Activated naive CD4-positive, alpha-beta T cell treated with anti-CD3 and anti-CD28 coated beads, Interleukin-2, amount 10 ng/mL, durations not matched to agents 7 days and 5 days (primary cell): ENCODE data around the gene OR56A3.

ENCODE experiments used
- CTCF ChIA-PET: fragments of 350-600 bp; sonication (Branson Sonifier 250); formaldehyde crosslinking; loops from one replicate; lab custom pipeline; 2021; ENCODE audit warnings: antibody characterized with exemption; lab: Charles Lee
- DNase-seq: peaks from one replicate; pipeline ENCODE4 v3.0.0-alpha.2; 2020
- H3K27ac Mint-ChIP-seq: one replicate; pipeline ENCODE4 v1.8.0; 2021; ENCODE audit warnings: mild to moderate bottlenecking, moderate library complexity, mixed read lengths
- H3K27me3 Mint-ChIP-seq: one replicate; pipeline ENCODE4 v1.8.0; 2021; ENCODE audit warnings: mild to moderate bottlenecking, mixed read lengths
- H3K36me3 Mint-ChIP-seq: one replicate; pipeline ENCODE4 v1.8.0; 2021; ENCODE audit warnings: mixed read lengths
- H3K4me1 Mint-ChIP-seq: one replicate; pipeline ENCODE4 v1.8.0; 2021; ENCODE audit warnings: mixed read lengths
- H3K4me3 Mint-ChIP-seq: one replicate; pipeline ENCODE4 v1.8.0; 2021; ENCODE audit warnings: mild to moderate bottlenecking, moderate library complexity, mixed read lengths
- H3K9me3 Mint-ChIP-seq: one replicate; pipeline ENCODE4 v1.8.0; 2021; ENCODE audit warnings: mixed read lengths

Gene OR56A3, protein sequence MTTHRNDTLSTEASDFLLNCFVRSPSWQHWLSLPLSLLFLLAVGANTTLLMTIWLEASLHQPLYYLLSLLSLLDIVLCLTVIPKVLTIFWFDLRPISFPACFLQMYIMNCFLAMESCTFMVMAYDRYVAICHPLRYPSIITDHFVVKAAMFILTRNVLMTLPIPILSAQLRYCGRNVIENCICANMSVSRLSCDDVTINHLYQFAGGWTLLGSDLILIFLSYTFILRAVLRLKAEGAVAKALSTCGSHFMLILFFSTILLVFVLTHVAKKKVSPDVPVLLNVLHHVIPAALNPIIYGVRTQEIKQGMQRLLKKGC

DNA sequence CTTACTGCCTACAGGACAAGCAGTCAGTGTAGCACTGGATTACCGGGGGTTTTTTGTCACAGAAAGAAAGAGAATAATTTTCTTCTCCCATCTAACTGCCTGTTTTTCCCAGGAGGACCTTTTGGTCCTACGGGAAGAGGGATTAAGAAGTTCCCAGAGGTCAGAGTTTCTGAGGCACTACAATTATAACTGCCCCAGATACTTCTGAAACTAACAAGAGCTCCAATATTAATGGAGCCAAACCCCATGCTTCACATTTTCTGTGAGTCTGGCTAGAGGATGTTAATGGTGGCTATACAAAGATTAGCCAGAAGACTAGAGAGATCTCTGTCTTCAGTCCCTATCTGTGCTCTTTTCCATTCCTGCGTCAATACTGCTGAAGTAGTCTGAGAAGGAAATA lies at the start of gene OR56A3:
TSS of gene OR56A3 (plus strand) at position 301 of the 400 bp plus-strand sequence. CDS start 5,096 bp downstream, outside the sequence.
- Mint-ChIP-seq H3K4me3 (no peak within 1 kb of the TSS), H3K4me1 (no peaks in the 10 kb centered on the region), H3K9me3 (peaks cover 2% of the 10 kb centered on the region), H3K27me3 (peaks cover 6% of the 10 kb centered on the region), H3K36me3 (no peaks in the 10 kb centered on the region), H3K27ac (no peak within 1 kb of the TSS)
- CTCF ChIA-PET = no interaction called here
- DNase-seq = no peak

DNA sequence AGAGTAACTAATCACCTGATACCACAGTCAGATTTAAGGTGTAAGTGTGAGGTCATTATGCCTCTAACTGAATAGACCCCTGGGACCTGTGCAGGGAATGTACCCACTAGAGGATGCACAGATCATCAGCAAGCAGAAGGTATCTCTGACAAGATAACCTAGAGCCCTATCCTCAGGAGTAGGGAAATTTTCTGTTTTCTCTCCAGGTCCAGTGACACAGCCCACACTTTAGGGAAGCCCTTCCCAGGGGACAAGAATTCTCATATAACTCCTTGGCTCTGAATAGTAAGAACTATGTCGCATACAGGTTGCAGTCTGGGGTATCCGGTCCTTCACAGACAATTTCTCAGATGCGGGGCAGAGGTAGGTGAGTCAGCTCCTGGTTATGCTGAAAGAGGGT lies 49.1 kb upstream of the OR56A3 start, which contains the start of gene OR52E5:
TSS of gene OR52E5 (plus strand) at position 301 of the 400 bp plus-strand sequence. CDS start 7,569 bp downstream, outside the sequence.
- H3K4me1 Mint-ChIP-seq = no peaks in the 10 kb centered on the region
- H3K27me3 Mint-ChIP-seq = no peaks in the 10 kb centered on the region
- H3K4me3 Mint-ChIP-seq = no peak within 1 kb of the TSS
- no peaks in the 10 kb centered on the region for H3K36me3 Mint-ChIP-seq
- H3K27ac Mint-ChIP-seq = no peak within 1 kb of the TSS
- no peak for DNase-seq
- CTCF ChIA-PET = no interaction called here
- no peaks in the 10 kb centered on the region for H3K9me3 Mint-ChIP-seq

DNA sequence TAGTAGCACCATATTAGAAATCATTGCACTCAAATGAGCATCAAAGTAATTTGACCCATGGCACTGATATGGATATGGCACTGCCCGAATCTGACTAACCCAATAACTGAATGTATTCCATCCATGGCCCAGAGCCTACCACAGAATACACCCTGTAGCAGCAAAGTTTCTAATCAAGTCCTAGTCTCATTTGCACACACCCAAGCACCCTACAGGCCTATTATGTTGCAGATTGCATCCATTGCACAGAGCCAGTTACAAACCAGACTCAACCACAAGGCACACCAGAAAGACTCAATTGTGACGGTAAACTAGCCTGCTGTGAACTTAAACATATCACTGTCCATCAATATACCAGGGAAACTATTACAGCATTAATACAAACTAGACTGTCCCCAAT lies 42.5 kb upstream of the OR56A3 start:
- no peaks in the 10 kb centered on the region for H3K9me3 Mint-ChIP-seq
- no peak overlapping the region for H3K27ac Mint-ChIP-seq
- no peaks in the 10 kb centered on the region for H3K36me3 Mint-ChIP-seq
- no peak overlapping the region for H3K4me3 Mint-ChIP-seq
- H3K27me3 Mint-ChIP-seq = no peaks in the 10 kb centered on the region
- CTCF ChIA-PET = no interaction called here
- no peak for DNase-seq
- no peaks in the 10 kb centered on the region for H3K4me1 Mint-ChIP-seq

DNA sequence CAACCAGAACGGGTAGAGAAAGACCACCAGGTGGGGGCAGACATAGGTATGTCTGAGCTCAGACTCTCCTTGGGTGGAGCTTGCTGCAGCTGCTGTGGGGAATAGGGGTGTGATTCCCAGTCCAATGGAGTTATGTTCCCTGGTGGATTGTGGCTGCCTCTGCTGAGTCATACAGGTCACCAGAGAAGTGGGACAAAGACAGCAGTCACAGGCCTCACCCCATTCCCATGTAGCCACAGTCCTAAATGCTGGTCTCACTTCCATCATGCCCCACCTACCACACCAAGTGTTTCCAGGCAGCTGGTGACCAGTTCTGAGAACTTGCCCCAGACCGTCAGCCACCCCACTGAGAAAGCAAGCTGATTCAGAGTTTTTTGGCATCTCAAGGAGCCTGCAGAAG lies 31.5 kb upstream of the OR56A3 start:
- CTCF ChIA-PET = no interaction called here
- Mint-ChIP-seq H3K4me3 (no peak overlapping the region), H3K27me3 (no peaks in the 10 kb centered on the region), H3K9me3 (no peaks in the 10 kb centered on the region), H3K36me3 (no peaks in the 10 kb centered on the region), H3K4me1 (no peaks in the 10 kb centered on the region), H3K27ac (no peak overlapping the region)
- DNase-seq = no peak

DNA sequence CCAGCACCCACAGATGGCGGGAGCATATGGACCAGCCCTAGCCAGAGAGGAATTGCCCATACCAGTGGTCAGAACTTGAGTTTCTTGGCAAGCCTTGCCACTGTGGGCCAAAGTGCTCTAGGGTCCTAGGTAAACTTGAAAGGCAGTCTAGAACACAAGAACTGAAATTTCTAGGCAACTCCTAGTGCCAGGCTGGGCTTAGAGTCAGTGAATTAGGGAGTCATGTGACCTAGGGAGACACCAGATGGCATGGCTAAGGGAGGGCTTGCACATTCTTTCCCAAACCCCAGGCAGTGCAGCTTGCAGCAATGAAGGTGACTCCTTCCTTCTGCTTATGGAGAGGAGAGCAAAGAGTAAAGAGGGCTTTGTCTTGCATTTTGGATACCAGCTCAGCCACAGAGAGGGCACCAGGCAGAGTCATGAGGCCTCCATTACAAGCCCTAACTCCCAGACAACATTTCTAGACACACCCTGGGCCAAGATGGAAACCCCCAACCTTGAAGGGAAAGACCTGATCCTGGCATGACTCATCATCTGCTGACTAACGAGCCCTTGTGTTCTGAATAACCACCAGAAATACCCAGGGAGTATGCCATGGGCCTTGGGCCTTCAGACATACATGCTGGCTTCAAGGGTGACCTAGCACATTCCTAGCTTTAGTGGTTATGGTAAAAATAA lies 19.2 kb upstream of the OR56A3 start:
- no peaks in the 10 kb centered on the region for H3K4me1 Mint-ChIP-seq
- H3K4me3 Mint-ChIP-seq = no peak overlapping the region
- CTCF ChIA-PET = no interaction called here
- DNase-seq = no peak
- no peaks in the 10 kb centered on the region for H3K27me3 Mint-ChIP-seq
- H3K9me3 Mint-ChIP-seq = peaks cover 2% of the 10 kb centered on the region
- no peaks in the 10 kb centered on the region for H3K36me3 Mint-ChIP-seq
- no peak overlapping the region for H3K27ac Mint-ChIP-seq

DNA sequence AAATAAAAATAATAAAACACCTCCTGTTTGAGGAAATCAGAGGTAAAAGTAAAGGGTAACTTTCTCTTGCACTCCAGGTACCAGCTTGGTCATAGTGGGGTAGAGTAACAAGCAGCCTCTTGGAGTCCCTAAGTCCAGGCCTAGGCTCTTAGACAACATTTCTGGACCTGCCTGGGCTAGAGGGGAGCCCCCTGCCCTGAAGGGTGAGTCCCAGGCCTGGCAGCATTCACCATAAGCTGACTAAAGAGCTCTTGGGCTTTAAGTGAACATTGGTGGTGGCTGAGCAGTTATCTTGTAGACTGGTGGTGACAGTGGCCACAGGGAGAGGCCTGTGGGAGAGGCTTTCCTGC lies 18.6 kb upstream of the OR56A3 start:
- Mint-ChIP-seq H3K27me3 (no peaks in the 10 kb centered on the region), H3K4me3 (no peak overlapping the region), H3K27ac (no peak overlapping the region), H3K36me3 (no peaks in the 10 kb centered on the region), H3K9me3 (peaks cover 3% of the 10 kb centered on the region), H3K4me1 (no peaks in the 10 kb centered on the region)
- DNase-seq = no peak
- CTCF ChIA-PET = no interaction called here

DNA sequence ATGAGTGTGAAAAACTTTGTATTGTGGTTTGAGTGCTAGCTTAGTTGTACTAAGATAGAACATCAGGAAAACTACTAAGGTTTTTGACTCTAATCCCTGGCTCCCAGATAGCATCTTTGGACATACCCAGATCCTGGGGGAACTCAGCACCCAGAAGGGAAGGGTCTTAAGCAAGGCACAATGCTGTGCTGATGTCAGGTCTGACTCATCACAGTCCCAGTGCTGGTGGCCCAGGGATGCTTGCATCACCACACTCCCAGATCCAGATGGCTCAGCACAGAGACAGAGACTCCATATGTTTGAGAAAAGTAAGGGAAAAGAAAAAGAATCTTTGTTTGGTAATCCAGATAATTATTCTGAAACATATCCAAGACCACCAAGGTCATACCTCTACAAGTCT lies 18.3 kb upstream of the OR56A3 start:
- CTCF ChIA-PET = no interaction called here
- no peak for DNase-seq
- no peaks in the 10 kb centered on the region for H3K4me1 Mint-ChIP-seq
- H3K9me3 Mint-ChIP-seq = peaks cover 5% of the 10 kb centered on the region
- no peaks in the 10 kb centered on the region for H3K27me3 Mint-ChIP-seq
- H3K36me3 Mint-ChIP-seq = no peaks in the 10 kb centered on the region
- H3K27ac Mint-ChIP-seq = no peak overlapping the region
- H3K4me3 Mint-ChIP-seq = no peak overlapping the region

DNA sequence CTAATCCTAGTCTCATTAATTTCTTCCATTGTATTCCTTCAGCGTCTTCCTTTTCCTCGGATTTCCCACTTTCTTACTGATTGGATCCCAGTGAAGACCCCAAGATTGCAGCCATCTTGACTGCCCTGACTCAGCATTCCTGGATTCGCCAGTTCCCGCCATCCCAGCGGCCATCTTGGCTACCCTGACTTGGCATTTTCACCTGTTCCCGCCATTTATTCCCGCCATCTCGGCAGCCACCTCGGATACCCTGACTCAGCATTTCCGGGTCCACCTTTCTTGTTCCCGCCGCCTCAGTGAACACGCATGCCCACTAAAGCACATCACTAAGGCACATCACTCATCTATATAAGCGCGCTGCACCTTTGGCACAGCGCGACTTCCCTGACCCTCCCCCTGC lies 13.8 kb upstream of the OR56A3 start:
- CTCF ChIA-PET = no interaction called here
- no peaks in the 10 kb centered on the region for H3K4me1 Mint-ChIP-seq
- peaks cover 22% of the 10 kb centered on the region for H3K9me3 Mint-ChIP-seq
- no peaks in the 10 kb centered on the region for H3K36me3 Mint-ChIP-seq
- no peaks in the 10 kb centered on the region for H3K27me3 Mint-ChIP-seq
- no peak overlapping the region for H3K4me3 Mint-ChIP-seq
- no peak for DNase-seq
- H3K27ac Mint-ChIP-seq = no peak overlapping the region

DNA sequence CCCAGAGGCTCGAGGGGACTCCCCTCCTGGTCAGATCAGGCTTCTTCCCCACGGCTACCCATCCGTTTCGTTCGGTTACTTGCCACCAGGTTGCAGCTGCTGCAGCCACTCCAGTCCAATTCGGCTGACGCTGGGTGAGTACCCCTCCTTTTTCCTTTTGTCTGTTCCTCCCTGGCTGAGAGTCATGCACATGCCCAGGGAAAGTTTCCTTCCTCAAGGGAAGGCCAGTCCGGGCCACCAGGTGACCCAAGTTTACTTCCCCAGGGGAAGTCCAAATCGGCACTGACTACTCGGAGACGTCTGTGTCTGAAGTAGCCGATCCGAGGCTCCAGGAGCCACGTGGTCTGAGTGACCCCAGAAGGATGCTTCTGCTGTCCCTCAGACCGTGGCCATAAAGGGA lies 13.2 kb upstream of the OR56A3 start:
- H3K36me3 Mint-ChIP-seq = no peaks in the 10 kb centered on the region
- no peak overlapping the region for H3K27ac Mint-ChIP-seq
- no peaks in the 10 kb centered on the region for H3K4me1 Mint-ChIP-seq
- H3K4me3 Mint-ChIP-seq = no peak overlapping the region
- no peak for DNase-seq
- H3K9me3 Mint-ChIP-seq = peaks cover 25% of the 10 kb centered on the region
- no peaks in the 10 kb centered on the region for H3K27me3 Mint-ChIP-seq
- CTCF ChIA-PET = no interaction called here

DNA sequence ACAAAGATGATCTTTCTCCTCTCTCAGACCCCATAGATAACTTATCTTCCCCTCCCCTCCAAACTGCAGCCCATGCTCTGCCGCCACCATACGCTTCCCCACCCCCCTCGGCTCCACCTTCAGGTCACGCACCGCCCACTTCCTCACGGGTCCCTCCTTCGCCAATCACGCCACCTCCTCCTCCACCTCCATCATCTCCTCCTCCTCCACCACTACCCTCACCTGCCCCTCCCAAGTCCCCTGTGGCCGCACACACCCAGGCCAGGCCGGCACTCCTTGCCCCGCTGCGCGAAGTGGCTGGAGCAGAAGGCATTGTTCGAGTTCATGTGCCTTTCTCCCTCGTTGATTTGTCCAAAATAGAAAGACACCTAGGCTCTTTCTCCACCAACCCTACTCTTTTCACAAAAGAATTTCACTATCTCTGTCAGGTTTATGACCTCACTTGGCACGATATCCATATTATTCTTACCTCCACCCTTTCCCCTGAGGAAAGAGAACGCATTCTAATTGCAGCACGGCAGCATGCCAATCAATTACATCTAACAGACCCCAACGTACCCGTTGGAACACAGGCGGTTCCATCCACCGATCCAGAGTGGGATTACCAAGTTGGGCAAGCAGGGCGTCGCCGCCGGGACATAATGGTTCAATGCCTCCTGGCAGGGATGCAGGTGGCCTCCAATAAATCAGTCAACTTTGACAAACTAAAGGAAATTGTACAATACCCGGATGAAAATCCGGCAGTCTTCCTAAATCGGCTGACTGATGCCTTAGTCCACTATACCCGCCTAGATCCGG lies 12.3 kb upstream of the OR56A3 start:
- DNase-seq = no peak
- peaks cover 25% of the 10 kb centered on the region for H3K9me3 Mint-ChIP-seq
- H3K4me1 Mint-ChIP-seq = no peaks in the 10 kb centered on the region
- H3K4me3 Mint-ChIP-seq = no peak overlapping the region
- H3K36me3 Mint-ChIP-seq = no peaks in the 10 kb centered on the region
- CTCF ChIA-PET = no interaction called here
- H3K27ac Mint-ChIP-seq = no peak overlapping the region
- H3K27me3 Mint-ChIP-seq = no peaks in the 10 kb centered on the region

DNA sequence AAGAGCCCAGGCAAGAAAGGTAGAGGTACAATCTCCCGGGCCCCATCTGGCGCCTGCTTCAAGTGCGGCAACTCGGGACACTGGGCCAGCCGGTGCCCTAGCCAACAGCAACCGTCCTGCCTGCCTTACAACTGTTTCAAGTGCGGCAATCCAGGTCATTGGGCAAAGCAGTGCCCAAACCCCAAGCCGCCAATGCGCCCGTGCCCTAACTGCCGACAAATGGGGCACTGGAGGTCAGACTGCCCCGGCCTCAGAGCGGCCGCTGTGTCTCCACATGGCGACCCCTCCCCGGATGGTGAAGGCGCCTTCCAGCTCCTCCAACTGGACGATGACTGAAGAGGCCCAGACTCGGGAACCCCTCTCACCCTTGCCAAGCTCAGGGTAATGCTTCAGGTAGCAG lies 11.4 kb upstream of the OR56A3 start:
- CTCF ChIA-PET = no interaction called here
- H3K4me3 Mint-ChIP-seq = no peak overlapping the region
- no peak for DNase-seq
- H3K36me3 Mint-ChIP-seq = no peaks in the 10 kb centered on the region
- no peak overlapping the region for H3K27ac Mint-ChIP-seq
- no peaks in the 10 kb centered on the region for H3K4me1 Mint-ChIP-seq
- H3K27me3 Mint-ChIP-seq = no peaks in the 10 kb centered on the region
- H3K9me3 Mint-ChIP-seq = peaks cover 25% of the 10 kb centered on the region

DNA sequence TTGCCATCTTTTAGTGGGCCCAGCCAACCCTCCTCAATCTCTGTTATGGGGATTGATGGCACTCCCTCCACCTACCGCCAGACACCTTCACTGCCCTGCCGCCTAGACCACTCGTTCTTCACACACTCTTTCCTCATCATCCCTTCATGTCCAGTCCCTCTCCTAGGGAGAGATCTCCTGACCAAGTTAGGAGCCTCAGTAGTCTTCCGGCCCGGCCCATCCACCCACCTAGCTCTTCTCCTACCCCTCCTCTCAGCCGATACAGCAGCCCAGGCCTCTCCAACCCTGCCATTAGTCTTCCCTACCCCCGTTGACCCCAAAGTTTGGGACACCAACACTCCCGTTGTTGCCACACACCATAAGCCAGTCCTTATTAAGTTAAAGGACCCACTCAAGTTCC lies 11.0 kb upstream of the OR56A3 start:
- Mint-ChIP-seq H3K4me3 (no peak overlapping the region), H3K36me3 (no peaks in the 10 kb centered on the region), H3K27me3 (no peaks in the 10 kb centered on the region), H3K4me1 (no peaks in the 10 kb centered on the region), H3K9me3 (peaks cover 25% of the 10 kb centered on the region), H3K27ac (no peak overlapping the region)
- no peak for DNase-seq
- CTCF ChIA-PET = no interaction called here

DNA sequence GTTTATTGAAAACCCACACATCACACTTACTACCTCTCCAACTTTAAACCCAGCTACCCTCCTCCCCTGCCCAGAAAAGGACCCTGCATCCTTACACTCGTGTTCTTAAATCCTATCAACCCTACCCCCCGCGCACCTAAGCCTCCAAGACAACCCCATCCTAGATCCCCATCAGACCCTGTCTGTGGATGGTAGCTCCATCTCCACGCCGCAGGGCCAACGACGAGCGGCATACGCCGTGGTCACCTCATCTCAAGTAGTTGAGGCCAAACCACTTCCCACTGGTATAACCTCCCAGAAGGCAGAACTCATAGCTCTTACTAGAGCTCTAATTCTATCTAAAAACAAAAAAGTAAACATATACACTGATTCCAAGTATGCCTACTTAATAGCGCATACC lies 9.4 kb upstream of the OR56A3 start:
- no peak for DNase-seq
- Mint-ChIP-seq H3K4me1 (no peaks in the 10 kb centered on the region), H3K36me3 (no peaks in the 10 kb centered on the region), H3K27me3 (no peaks in the 10 kb centered on the region), H3K4me3 (no peak overlapping the region), H3K9me3 (peaks cover 25% of the 10 kb centered on the region), H3K27ac (no peak overlapping the region)
- CTCF ChIA-PET = no interaction called here

DNA sequence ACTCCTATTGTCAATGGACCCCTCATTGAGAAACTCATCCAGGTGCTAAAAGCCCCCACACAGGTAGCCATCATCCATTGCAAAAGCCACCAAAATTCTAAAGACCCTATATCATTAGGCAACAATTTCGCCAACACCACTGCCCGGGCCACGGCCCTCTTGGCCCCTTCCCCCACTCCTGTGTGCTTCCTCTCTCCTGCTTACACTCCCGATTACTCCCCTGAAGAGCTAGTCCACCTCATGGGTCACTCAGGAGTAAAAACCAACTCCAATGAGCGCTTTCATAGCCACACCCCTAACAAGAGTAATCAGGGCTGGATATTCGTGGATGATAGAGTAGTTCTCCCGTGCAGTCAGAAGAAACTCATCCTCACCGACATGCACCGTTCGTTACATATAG lies 8.9 kb upstream of the OR56A3 start:
- H3K4me1 Mint-ChIP-seq = no peaks in the 10 kb centered on the region
- H3K27ac Mint-ChIP-seq = no peak overlapping the region
- no peak overlapping the region for H3K4me3 Mint-ChIP-seq
- no peaks in the 10 kb centered on the region for H3K27me3 Mint-ChIP-seq
- CTCF ChIA-PET = no interaction called here
- no peak for DNase-seq
- H3K36me3 Mint-ChIP-seq = no peaks in the 10 kb centered on the region
- H3K9me3 Mint-ChIP-seq = peaks cover 27% of the 10 kb centered on the region
